H1 (cell line): ENCODE data around the gene LRBA.

Experiments
- CEBPB ChIP-seq: IDR thresholded peaks from 2 replicates; pipeline ENCODE4 v1.6.1; 2012; ENCODE audit warnings: low read depth, low read length
- CHD2 ChIP-seq: IDR thresholded peaks from 2 replicates; pipeline ENCODE4 v1.6.1; 2012; ENCODE audit warnings: low read length, improper control_type of control experiment
- EP300 ChIP-seq, 2 experiments: IDR thresholded peaks; 1 replicate in 1 of 2; 2 replicates in 1 of 2; pipeline ENCODE4 v1.6.1; 2011 to 2012; ENCODE audit warnings: low read depth in 2 of 2, low read length in 2 of 2, mild to moderate bottlenecking in 2 of 2, borderline replicate concordance in 1 of 2, inconsistent platforms in 1 of 2, moderate library complexity in 1 of 2
- EZH2 ChIP-seq: fragments of 200-600 bp; sonication (generic); IDR thresholded peaks from 2 replicates; pipeline ENCODE4 v1.7.1; 2012; ENCODE audit warnings: low read depth, mild to moderate bottlenecking, moderate library complexity, low read length, inconsistent platforms; ENCODE audit not compliant: severe bottlenecking
- FOSL1 ChIP-seq: IDR thresholded peaks from 2 replicates; pipeline ENCODE4 v1.6.1; 2011; ENCODE audit warnings: mild to moderate bottlenecking, low read depth, low read length, moderate library complexity; ENCODE audit not compliant: insufficient read depth
- HDAC2 ChIP-seq, 2 experiments: fragments of 300-600 bp in 1 of 2; sonication (generic) in 1 of 2; IDR thresholded peaks; 2 replicates each; pipeline ENCODE4 v1.6.1; 2011 to 2012; ENCODE audit warnings: low read depth in 2 of 2, low read length in 2 of 2, mild to moderate bottlenecking in 2 of 2, moderate library complexity in 2 of 2, borderline replicate concordance in 1 of 2, inconsistent platforms in 1 of 2
- JUND ChIP-seq: IDR thresholded peaks from 2 replicates; pipeline ENCODE4 v1.6.1; 2011; ENCODE audit warnings: mild to moderate bottlenecking, improper control_type of control experiment, low read length
- KDM1A ChIP-seq: fragments of 200-600, 300-600 bp; sonication (generic); IDR thresholded peaks from 2 replicates; pipeline ENCODE4 v1.7.1; 2016; ENCODE audit warnings: mild to moderate bottlenecking, low read length, borderline replicate concordance
- POLR2A ChIP-seq, 2 experiments: IDR thresholded peaks; 1 replicate in 1 of 2; 2 replicates in 1 of 2; pipeline ENCODE4 v1.6.1; 2011; ENCODE audit warnings: low read depth in 2 of 2, low read length in 2 of 2, mild to moderate bottlenecking in 2 of 2; ENCODE audit errors: control extremely low read depth in 1 of 2
- POLR2AphosphoS5 ChIP-seq: IDR thresholded peaks from 2 replicates; pipeline ENCODE4 v1.6.1; 2011; ENCODE audit warnings: low read depth, low read length
- SAP30 ChIP-seq: fragments of 300-600 bp; sonication (generic); IDR thresholded peaks from 2 replicates; pipeline ENCODE4 v1.7.1; 2012; ENCODE audit warnings: low read length, moderate library complexity, mild to moderate bottlenecking, inconsistent platforms; ENCODE audit not compliant: insufficient read depth, insufficient replicate concordance
- SIX5 ChIP-seq: IDR thresholded peaks from 2 replicates; pipeline ENCODE4 v1.6.1; 2011; ENCODE audit warnings: mild to moderate bottlenecking, low read depth, low read length
- TF ChIP-seq, protein P1 (sequence below): IDR thresholded peaks from 2 replicates; pipeline ENCODE4 v1.6.1; 2011; ENCODE audit warnings: low read length, improper control_type of control experiment
- TF ChIP-seq, protein P2 (sequence below), 3 experiments: IDR thresholded peaks; 1 replicate in 2 of 3; 2 replicates in 1 of 3; pipeline versions ENCODE4 v1.5.1 to v1.6.1; 2011; ENCODE audit warnings: low read length in 3 of 3, mild to moderate bottlenecking in 3 of 3, inconsistent platforms in 2 of 3, low read depth in 1 of 3, moderate library complexity in 1 of 3; ENCODE audit not compliant: insufficient read depth in 1 of 3; ENCODE audit errors: control extremely low read depth in 1 of 3

DNA sequence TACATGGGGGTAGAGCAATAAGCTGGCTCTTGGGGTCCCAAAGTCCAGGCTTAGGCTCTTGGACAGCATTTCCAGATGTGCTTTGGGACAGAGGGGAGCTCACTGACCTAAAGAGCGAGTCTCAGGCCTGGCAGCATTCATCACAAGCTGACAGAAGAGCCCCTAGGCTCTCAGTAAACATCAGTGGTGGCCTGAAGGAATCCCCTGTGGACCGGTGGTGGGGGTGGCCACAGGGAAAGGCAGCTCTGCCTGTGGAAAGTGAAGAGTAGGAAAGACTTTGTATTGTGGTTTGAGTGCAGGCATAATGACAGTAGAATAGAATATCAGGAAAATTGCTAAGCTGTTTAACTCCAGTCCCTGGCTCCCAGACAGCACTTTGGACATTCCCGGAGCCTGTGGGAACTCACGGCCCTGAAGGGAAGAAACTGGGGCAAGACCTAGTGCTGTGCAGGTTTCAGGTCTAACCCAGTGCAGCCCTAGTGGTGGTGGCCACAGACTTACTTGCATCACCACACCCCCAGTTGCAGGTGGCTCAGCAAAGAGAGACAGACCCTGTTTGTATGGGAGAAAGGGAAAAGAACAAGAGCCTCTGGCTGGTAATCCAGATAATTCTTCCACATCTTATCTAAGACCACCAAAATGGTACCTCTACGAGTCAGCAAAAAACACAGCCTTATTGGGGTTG is 291.2 kb downstream of the LRBA start:
- TF ChIP-seq KDM1A (no peak), EP300 (IDR thresholded peaks at IDR 0.05; ENCODE audit: borderline replicate concordance in 1 of 2, low read depth in 2 of 2, low read length in 2 of 2) (no peak), POLR2AphosphoS5 (no peak), JUND (no peak), HDAC2 (IDR thresholded peaks at IDR 0.05; ENCODE audit: borderline replicate concordance in 1 of 2, low read depth in 2 of 2, low read length in 2 of 2) (no peak), CEBPB (no peak), EZH2 (no peak), SAP30 (no peak), SIX5 (no peak), POLR2A (IDR thresholded peaks at IDR 0.05; ENCODE audit: control extremely low read depth in 1 of 2, low read depth in 2 of 2, low read length in 2 of 2) (no peak), FOSL1 (no peak), CHD2 (no peak)
- TF ChIP-seq, protein P1, sequence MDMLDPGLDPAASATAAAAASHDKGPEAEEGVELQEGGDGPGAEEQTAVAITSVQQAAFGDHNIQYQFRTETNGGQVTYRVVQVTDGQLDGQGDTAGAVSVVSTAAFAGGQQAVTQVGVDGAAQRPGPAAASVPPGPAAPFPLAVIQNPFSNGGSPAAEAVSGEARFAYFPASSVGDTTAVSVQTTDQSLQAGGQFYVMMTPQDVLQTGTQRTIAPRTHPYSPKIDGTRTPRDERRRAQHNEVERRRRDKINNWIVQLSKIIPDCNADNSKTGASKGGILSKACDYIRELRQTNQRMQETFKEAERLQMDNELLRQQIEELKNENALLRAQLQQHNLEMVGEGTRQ, result no peak
- TF ChIP-seq, protein P2, sequence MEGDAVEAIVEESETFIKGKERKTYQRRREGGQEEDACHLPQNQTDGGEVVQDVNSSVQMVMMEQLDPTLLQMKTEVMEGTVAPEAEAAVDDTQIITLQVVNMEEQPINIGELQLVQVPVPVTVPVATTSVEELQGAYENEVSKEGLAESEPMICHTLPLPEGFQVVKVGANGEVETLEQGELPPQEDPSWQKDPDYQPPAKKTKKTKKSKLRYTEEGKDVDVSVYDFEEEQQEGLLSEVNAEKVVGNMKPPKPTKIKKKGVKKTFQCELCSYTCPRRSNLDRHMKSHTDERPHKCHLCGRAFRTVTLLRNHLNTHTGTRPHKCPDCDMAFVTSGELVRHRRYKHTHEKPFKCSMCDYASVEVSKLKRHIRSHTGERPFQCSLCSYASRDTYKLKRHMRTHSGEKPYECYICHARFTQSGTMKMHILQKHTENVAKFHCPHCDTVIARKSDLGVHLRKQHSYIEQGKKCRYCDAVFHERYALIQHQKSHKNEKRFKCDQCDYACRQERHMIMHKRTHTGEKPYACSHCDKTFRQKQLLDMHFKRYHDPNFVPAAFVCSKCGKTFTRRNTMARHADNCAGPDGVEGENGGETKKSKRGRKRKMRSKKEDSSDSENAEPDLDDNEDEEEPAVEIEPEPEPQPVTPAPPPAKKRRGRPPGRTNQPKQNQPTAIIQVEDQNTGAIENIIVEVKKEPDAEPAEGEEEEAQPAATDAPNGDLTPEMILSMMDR (IDR thresholded peaks at IDR 0.05; ENCODE audit: control extremely low read depth in 1 of 3, insufficient read depth in 1 of 3, low read depth in 1 of 3, low read length in 3 of 3), result no peak
